ENCODE measurements around the gene PLA2G4E. TPM values are rescaled to one million over a fixed set of nuclear protein-coding genes. Genes with fewer than 3 reads are reported as not detected.

Gene PLA2G4E, protein sequence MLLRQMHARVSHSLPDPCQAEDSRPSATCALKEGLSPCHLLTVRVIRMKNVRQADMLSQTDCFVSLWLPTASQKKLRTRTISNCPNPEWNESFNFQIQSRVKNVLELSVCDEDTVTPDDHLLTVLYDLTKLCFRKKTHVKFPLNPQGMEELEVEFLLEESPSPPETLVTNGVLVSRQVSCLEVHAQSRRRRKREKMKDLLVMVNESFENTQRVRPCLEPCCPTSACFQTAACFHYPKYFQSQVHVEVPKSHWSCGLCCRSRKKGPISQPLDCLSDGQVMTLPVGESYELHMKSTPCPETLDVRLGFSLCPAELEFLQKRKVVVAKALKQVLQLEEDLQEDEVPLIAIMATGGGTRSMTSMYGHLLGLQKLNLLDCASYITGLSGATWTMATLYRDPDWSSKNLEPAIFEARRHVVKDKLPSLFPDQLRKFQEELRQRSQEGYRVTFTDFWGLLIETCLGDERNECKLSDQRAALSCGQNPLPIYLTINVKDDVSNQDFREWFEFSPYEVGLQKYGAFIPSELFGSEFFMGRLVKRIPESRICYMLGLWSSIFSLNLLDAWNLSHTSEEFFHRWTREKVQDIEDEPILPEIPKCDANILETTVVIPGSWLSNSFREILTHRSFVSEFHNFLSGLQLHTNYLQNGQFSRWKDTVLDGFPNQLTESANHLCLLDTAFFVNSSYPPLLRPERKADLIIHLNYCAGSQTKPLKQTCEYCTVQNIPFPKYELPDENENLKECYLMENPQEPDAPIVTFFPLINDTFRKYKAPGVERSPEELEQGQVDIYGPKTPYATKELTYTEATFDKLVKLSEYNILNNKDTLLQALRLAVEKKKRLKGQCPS
- not detected for polyA plus RNA-seq (2013, experiment 1 of 4)
- not detected for polyA plus RNA-seq (2013, experiment 2 of 4)
- polyA plus RNA-seq (2013, experiment 3 of 4), result not detected
- not detected for polyA plus RNA-seq (2013, experiment 4 of 4)

DNA sequence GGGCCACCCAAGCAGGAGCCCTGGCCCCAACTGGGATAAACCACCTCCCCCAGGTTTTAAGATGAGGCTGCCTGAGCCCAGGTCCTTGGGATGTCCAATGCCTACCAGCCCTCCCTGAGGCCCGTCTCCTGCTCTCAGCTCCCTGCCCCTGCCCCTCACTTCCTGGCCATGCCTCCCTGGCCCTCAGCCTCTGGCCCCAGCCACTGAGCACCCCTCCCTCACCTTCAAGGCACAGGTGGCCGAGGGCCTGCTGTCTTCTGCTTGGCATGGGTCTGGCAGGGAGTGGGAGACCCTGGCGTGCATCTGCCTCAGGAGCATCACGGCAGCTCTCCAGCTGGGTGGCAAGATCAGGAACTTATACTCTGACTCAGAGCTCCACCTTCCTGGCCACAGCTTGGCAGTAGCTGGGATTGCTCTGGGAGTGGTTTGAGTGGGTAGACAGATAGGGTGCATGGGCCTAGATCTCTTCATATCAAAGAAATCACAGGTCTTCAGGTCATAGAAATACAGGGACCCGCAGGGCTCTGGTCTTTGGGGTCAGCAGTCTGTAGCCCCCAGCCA lies at the start of gene PLA2G4E:
Gene PLA2G4E, minus strand, starts transcription at position 330 of the 561 bp plus-strand sequence. Its CDS starts 12 bp downstream, at position 318.
- WGBS, 2 experiments, result 87 to 94% methylated on average over 5 of the region's 5 CpGs
- Histone ChIP-seq H3K4me3 (ENCODE audit: insufficient read depth, low read depth, low read length) (no peak within 1 kb of the TSS), H3K27ac (ENCODE audit: insufficient read depth, low read depth, low read length, poor library complexity, severe bottlenecking) (no peak within 1 kb of the TSS), H3K27me3 (ENCODE audit: control insufficient read depth, insufficient read depth, low read length, poor library complexity, severe bottlenecking) (no peaks in the 10 kb centered on the region), H3K36me3 (ENCODE audit: control insufficient read depth, insufficient read depth, low read length) (no peaks in the 10 kb centered on the region), H3K4me1 (ENCODE audit: control insufficient read depth, insufficient read depth, low read length) (no peaks in the 10 kb centered on the region), H3K9me3 (ENCODE audit: control insufficient read depth, low read length) (no peaks in the 10 kb centered on the region)

DNA sequence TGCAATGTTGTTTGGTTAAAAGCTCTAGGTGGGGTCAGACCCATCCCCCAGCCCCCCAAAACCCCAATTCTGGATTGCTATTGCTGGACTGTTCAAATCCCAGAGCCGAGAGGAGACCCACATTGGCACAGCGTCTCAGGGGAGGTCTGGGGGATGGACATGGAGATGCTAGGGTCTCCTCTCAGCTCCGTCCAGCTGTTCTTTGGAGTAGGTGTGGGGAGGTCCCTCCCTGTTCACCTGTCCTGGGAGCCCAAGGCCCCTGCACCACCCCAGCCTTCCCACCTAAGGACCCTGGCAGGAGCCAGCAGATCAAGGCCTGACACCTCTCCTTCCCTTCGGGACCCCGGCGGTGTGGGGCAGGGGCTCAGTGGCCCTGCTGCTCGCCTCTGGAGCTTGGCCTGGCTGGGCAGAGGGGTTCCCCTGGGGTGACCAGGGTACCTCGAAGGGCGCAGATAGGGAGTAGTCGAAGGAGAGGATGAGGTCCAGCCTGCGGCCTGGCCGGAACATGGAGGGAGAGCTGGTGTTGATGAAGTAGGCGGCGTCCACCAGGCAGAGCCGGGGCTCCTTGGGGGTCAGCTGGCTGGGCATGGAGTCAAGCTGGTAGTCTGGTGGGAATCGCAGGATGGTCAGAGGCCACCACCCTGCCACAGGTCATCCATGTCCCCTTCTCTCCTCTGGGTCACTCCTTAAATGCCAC lies 49.6 kb upstream of the PLA2G4E start:
- Histone ChIP-seq H3K4me1 (ENCODE audit: control insufficient read depth, insufficient read depth, low read length) (peaks cover 7% of the 10 kb centered on the region), H3K4me3 (ENCODE audit: insufficient read depth, low read depth, low read length) (no peak overlapping the region), H3K27me3 (ENCODE audit: control insufficient read depth, insufficient read depth, low read length, poor library complexity, severe bottlenecking) (no peaks in the 10 kb centered on the region), H3K9me3 (ENCODE audit: control insufficient read depth, low read length) (no peaks in the 10 kb centered on the region), H3K27ac (ENCODE audit: insufficient read depth, low read depth, low read length, poor library complexity, severe bottlenecking) (no peak overlapping the region), H3K36me3 (ENCODE audit: control insufficient read depth, insufficient read depth, low read length) (no peaks in the 10 kb centered on the region)
- WGBS, 2 experiments, result 90% methylated on average over 16 of the region's 16 CpGs

DNA sequence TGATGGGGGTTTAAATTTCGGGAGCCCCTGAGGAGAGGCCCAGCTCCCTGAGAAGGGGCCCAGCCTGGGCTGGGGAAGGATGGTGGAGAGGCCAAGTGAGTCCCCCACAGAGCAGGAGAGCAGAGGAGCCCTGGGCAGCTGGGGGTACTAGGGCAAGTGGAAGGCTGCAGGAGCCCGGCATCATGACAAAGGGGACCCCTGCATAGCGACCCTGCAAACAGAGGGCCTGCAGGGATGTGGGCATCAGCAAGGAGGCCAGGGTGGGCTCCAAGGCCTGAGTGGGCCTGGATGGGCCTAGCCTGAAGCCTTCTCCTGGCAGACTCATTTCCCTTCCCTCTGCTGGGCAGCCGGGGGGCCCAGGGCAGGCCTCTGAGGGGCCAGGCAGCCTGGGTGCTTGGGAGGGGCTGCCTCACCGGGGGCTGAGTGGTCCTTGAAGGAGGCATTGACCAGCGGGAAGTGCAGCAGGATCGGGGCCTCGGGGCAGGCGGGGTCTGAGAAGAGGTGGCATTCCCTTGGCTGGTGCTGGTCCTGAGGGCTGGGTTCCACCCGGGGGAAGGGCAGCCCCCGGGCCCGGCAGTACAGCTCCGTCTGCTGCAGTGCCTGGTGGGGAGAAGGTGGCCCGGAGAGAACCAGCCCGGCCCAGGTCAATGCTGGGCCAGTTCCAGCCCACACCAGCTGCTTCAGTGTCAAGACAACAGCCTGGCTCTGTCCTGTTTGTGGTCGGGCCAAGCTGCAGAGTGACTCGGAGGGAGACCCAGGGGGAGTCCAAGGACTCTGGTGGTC lies 48.8 kb upstream of the PLA2G4E start:
- H3K36me3 ChIP-seq (ENCODE audit: control insufficient read depth, insufficient read depth, low read length), result no peaks in the 10 kb centered on the region
- 91 to 93% methylated on average over 17 of the region's 17 CpGs for WGBS, 2 experiments
- no peak overlapping the region for H3K27ac ChIP-seq (ENCODE audit: insufficient read depth, low read depth, low read length, poor library complexity, severe bottlenecking)
- H3K4me1 ChIP-seq (ENCODE audit: control insufficient read depth, insufficient read depth, low read length), result peaks cover 7% of the 10 kb centered on the region
- H3K9me3 ChIP-seq (ENCODE audit: control insufficient read depth, low read length), result no peaks in the 10 kb centered on the region
- no peak overlapping the region for H3K4me3 ChIP-seq (ENCODE audit: insufficient read depth, low read depth, low read length)
- no peaks in the 10 kb centered on the region for H3K27me3 ChIP-seq (ENCODE audit: control insufficient read depth, insufficient read depth, low read length, poor library complexity, severe bottlenecking)

DNA sequence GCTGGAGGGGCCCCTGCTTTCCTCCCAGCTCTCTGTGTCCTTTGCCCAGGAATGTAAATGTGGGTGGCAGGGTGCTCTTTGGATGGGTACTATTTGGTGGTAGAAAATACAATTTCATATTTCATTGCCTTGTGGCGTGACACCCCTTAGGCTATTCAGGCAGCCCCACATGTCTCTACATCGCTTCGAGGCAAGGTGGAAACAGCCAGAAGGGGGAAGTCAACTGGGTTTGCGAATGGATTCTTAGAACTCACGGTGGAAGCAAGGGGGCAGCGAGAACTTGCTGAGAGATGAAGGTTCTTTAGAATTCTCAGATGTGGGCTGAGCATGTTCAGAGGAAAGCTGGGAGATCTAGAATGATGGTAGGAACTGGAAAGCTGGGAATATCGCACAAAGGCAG lies 48.2 kb upstream of the PLA2G4E start:
- H3K27ac ChIP-seq (ENCODE audit: insufficient read depth, low read depth, low read length, poor library complexity, severe bottlenecking), result no peak overlapping the region
- peaks cover 7% of the 10 kb centered on the region for H3K4me1 ChIP-seq (ENCODE audit: control insufficient read depth, insufficient read depth, low read length)
- no peaks in the 10 kb centered on the region for H3K27me3 ChIP-seq (ENCODE audit: control insufficient read depth, insufficient read depth, low read length, poor library complexity, severe bottlenecking)
- 85 to 87% methylated on average over 7 of the region's 7 CpGs for WGBS, 2 experiments
- no peak overlapping the region for H3K4me3 ChIP-seq (ENCODE audit: insufficient read depth, low read depth, low read length)
- H3K9me3 ChIP-seq (ENCODE audit: control insufficient read depth, low read length), result no peaks in the 10 kb centered on the region
- H3K36me3 ChIP-seq (ENCODE audit: control insufficient read depth, insufficient read depth, low read length), result no peaks in the 10 kb centered on the region

DNA sequence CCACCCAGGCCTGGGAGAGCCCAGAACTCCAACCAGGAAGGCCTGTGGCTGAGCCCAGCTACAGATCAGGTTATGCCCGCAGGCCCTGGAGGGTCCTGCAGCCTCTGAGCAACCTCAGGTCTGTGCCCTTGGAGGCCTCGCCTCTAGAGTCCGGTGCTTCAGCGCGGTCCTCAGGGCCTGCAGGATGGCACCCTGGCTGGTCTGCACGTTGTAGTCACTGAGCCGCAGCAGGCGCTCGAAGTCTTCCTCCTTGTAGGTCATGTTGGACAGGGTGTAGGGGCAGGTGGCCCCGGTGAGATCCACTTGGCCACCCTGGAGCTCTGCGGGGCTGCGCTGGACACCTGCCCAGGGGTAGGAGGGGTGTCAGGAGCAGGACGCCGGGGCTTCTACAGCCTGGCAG lies 47.8 kb upstream of the PLA2G4E start:
- H3K4me3 ChIP-seq (ENCODE audit: insufficient read depth, low read depth, low read length), result no peak overlapping the region
- no peaks in the 10 kb centered on the region for H3K9me3 ChIP-seq (ENCODE audit: control insufficient read depth, low read length)
- no peaks in the 10 kb centered on the region for H3K36me3 ChIP-seq (ENCODE audit: control insufficient read depth, insufficient read depth, low read length)
- H3K4me1 ChIP-seq (ENCODE audit: control insufficient read depth, insufficient read depth, low read length), result peaks cover 7% of the 10 kb centered on the region
- H3K27me3 ChIP-seq (ENCODE audit: control insufficient read depth, insufficient read depth, low read length, poor library complexity, severe bottlenecking), result no peaks in the 10 kb centered on the region
- no peak overlapping the region for H3K27ac ChIP-seq (ENCODE audit: insufficient read depth, low read depth, low read length, poor library complexity, severe bottlenecking)
- 93 to 95% methylated on average over 14 of the region's 14 CpGs for WGBS, 2 experiments

DNA sequence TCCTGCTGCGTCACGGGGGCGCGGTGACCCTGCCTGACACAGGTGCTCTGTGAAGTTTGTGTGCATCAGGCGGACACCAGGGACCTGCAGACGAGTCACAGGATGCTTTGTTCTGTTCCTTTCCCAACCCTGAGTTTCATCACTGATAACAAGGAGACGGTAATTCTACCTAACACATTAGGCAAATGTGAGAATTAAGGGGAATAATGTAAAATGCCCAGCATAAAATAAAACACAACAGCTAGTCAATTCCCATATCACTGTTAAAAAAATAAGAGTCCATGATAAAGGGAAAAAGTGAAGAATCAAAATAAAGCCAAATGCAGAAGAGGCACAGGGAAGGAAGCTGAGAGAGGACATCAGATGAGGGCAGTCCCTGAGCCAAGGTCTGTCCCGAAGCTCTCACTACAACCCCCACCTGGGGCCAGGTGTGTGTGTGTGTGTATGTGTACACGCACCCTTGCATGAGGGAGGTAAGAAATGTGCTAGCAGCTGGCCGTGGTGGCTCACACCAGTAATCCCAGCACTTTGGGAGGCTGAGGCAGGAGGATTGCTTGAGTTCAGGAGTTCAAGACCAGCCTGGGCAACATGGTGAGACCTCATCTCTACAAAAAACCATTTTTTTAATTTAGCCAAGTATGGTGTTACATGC lies 46.0 kb upstream of the PLA2G4E start:
- Histone ChIP-seq H3K27ac (ENCODE audit: insufficient read depth, low read depth, low read length, poor library complexity, severe bottlenecking) (no peak overlapping the region), H3K36me3 (ENCODE audit: control insufficient read depth, insufficient read depth, low read length) (no peaks in the 10 kb centered on the region), H3K4me3 (ENCODE audit: insufficient read depth, low read depth, low read length) (no peak overlapping the region), H3K4me1 (ENCODE audit: control insufficient read depth, insufficient read depth, low read length) (peaks cover 7% of the 10 kb centered on the region), H3K9me3 (ENCODE audit: control insufficient read depth, low read length) (no peaks in the 10 kb centered on the region), H3K27me3 (ENCODE audit: control insufficient read depth, insufficient read depth, low read length, poor library complexity, severe bottlenecking) (no peaks in the 10 kb centered on the region)
- 49 to 54% methylated on average over 10 of the region's 10 CpGs for WGBS, 2 experiments

DNA sequence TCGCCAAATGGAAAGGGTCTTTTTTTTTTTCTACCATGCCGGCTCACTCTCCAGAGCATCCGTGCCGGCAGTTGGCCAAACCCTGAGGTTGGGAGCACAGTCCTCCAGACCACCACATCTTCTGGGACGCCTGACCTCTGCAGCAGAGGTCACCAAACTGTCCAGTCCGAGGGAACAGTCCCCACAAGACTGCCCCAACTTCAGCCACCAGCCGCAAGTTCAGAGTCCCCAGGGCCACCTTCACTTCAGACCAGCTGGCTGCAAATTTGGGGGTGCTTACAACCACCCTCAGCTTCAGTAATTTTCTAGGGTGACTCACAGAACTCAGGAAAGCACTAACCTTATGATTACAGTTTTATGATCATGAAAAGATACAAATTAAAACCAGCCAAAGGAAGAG lies 44.6 kb upstream of the PLA2G4E start:
- no peaks in the 10 kb centered on the region for H3K9me3 ChIP-seq (ENCODE audit: control insufficient read depth, low read length)
- no peak overlapping the region for H3K4me3 ChIP-seq (ENCODE audit: insufficient read depth, low read depth, low read length)
- no peak overlapping the region for H3K27ac ChIP-seq (ENCODE audit: insufficient read depth, low read depth, low read length, poor library complexity, severe bottlenecking)
- H3K4me1 ChIP-seq (ENCODE audit: control insufficient read depth, insufficient read depth, low read length), result peaks cover 7% of the 10 kb centered on the region
- no peaks in the 10 kb centered on the region for H3K36me3 ChIP-seq (ENCODE audit: control insufficient read depth, insufficient read depth, low read length)
- WGBS, 2 experiments, result 84 to 86% methylated on average over 7 of the region's 7 CpGs
- no peaks in the 10 kb centered on the region for H3K27me3 ChIP-seq (ENCODE audit: control insufficient read depth, insufficient read depth, low read length, poor library complexity, severe bottlenecking)

DNA sequence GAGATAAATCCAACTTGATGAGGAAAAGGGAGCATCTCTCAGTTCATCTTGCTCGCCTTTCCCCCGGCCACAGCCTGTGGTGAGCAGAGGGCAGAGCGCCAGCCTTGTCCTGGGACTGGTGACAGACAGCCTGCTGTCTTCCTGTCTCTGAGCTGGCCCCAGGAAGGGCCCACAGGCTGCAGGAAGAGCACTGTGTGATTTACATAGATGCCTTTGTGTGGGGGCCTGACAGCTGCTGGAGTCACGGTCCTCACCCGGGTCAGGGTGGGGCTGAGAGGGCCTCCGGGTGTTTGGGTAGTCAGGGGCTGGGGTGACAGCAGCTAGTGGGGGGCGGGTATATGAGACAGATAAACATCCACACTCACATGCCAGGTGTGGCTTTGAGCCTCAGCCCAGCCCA lies 44.2 kb upstream of the PLA2G4E start:
- Histone ChIP-seq H3K27ac (ENCODE audit: insufficient read depth, low read depth, low read length, poor library complexity, severe bottlenecking) (no peak overlapping the region), H3K36me3 (ENCODE audit: control insufficient read depth, insufficient read depth, low read length) (no peaks in the 10 kb centered on the region), H3K27me3 (ENCODE audit: control insufficient read depth, insufficient read depth, low read length, poor library complexity, severe bottlenecking) (no peaks in the 10 kb centered on the region), H3K9me3 (ENCODE audit: control insufficient read depth, low read length) (no peaks in the 10 kb centered on the region), H3K4me1 (ENCODE audit: control insufficient read depth, insufficient read depth, low read length) (peaks cover 7% of the 10 kb centered on the region), H3K4me3 (ENCODE audit: insufficient read depth, low read depth, low read length) (no peak overlapping the region)
- 67 to 74% methylated on average over 7 of the region's 7 CpGs for WGBS, 2 experiments

DNA sequence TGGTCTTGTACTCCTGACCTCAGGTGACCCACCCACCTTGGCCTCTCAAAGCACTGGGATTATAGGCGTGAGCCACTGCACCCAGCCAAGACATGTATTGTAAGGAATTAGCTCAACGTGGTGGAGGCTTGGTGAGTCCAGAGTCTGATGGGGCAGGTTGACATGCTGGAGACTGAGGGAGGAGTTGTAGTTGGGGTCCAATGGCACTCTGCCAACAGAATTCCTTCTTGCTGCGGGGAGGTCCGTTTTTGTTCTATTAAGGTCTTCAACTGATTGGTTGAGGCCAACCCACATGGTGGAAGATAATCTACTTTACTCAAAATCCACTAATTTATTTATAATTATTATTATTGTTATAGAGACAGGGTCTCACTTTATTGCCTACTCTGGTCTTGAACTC lies 43.4 kb upstream of the PLA2G4E start:
- 91 to 95% methylated on average over 4 of the region's 4 CpGs for WGBS, 2 experiments
- peaks cover 7% of the 10 kb centered on the region for H3K4me1 ChIP-seq (ENCODE audit: control insufficient read depth, insufficient read depth, low read length)
- no peaks in the 10 kb centered on the region for H3K27me3 ChIP-seq (ENCODE audit: control insufficient read depth, insufficient read depth, low read length, poor library complexity, severe bottlenecking)
- H3K27ac ChIP-seq (ENCODE audit: insufficient read depth, low read depth, low read length, poor library complexity, severe bottlenecking), result no peak overlapping the region
- no peak overlapping the region for H3K4me3 ChIP-seq (ENCODE audit: insufficient read depth, low read depth, low read length)
- H3K36me3 ChIP-seq (ENCODE audit: control insufficient read depth, insufficient read depth, low read length), result no peaks in the 10 kb centered on the region
- H3K9me3 ChIP-seq (ENCODE audit: control insufficient read depth, low read length), result no peaks in the 10 kb centered on the region

All from ectodermal cell (in vitro differentiated cells).